ENCODE results near the gene DDR2.

DDR2 gene

GRCh38 chr1:162732094-162732493 is 99.8 kb downstream of the DDR2 start:
- DNase-seq (ENCODE audit: low read depth, low spot score) = no peak
- no peaks in the 10 kb centered on the region for H3K27me3 ChIP-seq (ENCODE audit: insufficient read depth, insufficient read length)
- no peaks in the 10 kb centered on the region for H3K4me1 ChIP-seq (ENCODE audit: insufficient read depth, insufficient read length)
- TF ChIP-seq SUZ12 (IDR thresholded peaks at IDR 0.05; ENCODE audit: extremely low read depth, insufficient read depth, insufficient read length) = no peak
- no peak for TF ChIP-seq ZNF274 (IDR thresholded peaks at IDR 0.05; ENCODE audit: low read depth, low read length)
- TF ChIP-seq YY1 (IDR thresholded peaks at IDR 0.05; ENCODE audit: insufficient read depth, insufficient read length) = no peak
- H3K9me3 ChIP-seq (ENCODE audit: insufficient read depth, low read length) = no peaks in the 10 kb centered on the region
- no peaks in the 10 kb centered on the region for H3K36me3 ChIP-seq (ENCODE audit: insufficient read depth, insufficient read length, low read length)
- no peak overlapping the region for H3K9ac ChIP-seq (ENCODE audit: insufficient read length, low read depth)
- no peak overlapping the region for H3K4me3 ChIP-seq (ENCODE audit: insufficient read length, low read depth)

- TF ChIP-seq ZNF274 (IDR thresholded peaks at IDR 0.05; ENCODE audit: low read depth, low read length) (no peak), YY1 (IDR thresholded peaks at IDR 0.05; ENCODE audit: insufficient read depth, insufficient read length) (no peak), SUZ12 (IDR thresholded peaks at IDR 0.05; ENCODE audit: extremely low read depth, insufficient read depth, insufficient read length) (no peak)
- H3K4me3 ChIP-seq (ENCODE audit: insufficient read length, low read depth) = no peak overlapping the region
- peak overlapping the region; percentile 24 for H3K9ac ChIP-seq (ENCODE audit: insufficient read length, low read depth)
- no peaks in the 10 kb centered on the region for H3K9me3 ChIP-seq (ENCODE audit: insufficient read depth, low read length)
- no peak for DNase-seq (ENCODE audit: low read depth, low spot score)
- no peaks in the 10 kb centered on the region for H3K36me3 ChIP-seq (ENCODE audit: insufficient read depth, insufficient read length, low read length)
- no peaks in the 10 kb centered on the region for H3K4me1 ChIP-seq (ENCODE audit: insufficient read depth, insufficient read length)
- no peaks in the 10 kb centered on the region for H3K27me3 ChIP-seq (ENCODE audit: insufficient read depth, insufficient read length)
These were observed 100.5 kb downstream of the DDR2 start for GRCh38 chr1:162732566-162733335.

GRCh38 chr1:162733336-162733590 is 101.0 kb downstream of the DDR2 start:
- no peak overlapping the region for H3K4me3 ChIP-seq (ENCODE audit: insufficient read length, low read depth)
- no peaks in the 10 kb centered on the region for H3K27me3 ChIP-seq (ENCODE audit: insufficient read depth, insufficient read length)
- H3K36me3 ChIP-seq (ENCODE audit: insufficient read depth, insufficient read length, low read length) = no peaks in the 10 kb centered on the region
- H3K4me1 ChIP-seq (ENCODE audit: insufficient read depth, insufficient read length) = no peaks in the 10 kb centered on the region
- no peak for TF ChIP-seq ZNF274 (IDR thresholded peaks at IDR 0.05; ENCODE audit: low read depth, low read length)
- TF ChIP-seq YY1 (IDR thresholded peaks at IDR 0.05; ENCODE audit: insufficient read depth, insufficient read length) = no peak
- no peak for TF ChIP-seq SUZ12 (IDR thresholded peaks at IDR 0.05; ENCODE audit: extremely low read depth, insufficient read depth, insufficient read length)
- no peaks in the 10 kb centered on the region for H3K9me3 ChIP-seq (ENCODE audit: insufficient read depth, low read length)
- H3K9ac ChIP-seq (ENCODE audit: insufficient read length, low read depth) = no peak overlapping the region
- DNase-seq (ENCODE audit: low read depth, low spot score) = no peak

- Histone ChIP-seq H3K4me3 (ENCODE audit: insufficient read length, low read depth) (no peak overlapping the region), H3K9me3 (ENCODE audit: insufficient read depth, low read length) (no peaks in the 10 kb centered on the region), H3K4me1 (ENCODE audit: insufficient read depth, insufficient read length) (no peaks in the 10 kb centered on the region), H3K9ac (ENCODE audit: insufficient read length, low read depth) (no peak overlapping the region), H3K36me3 (ENCODE audit: insufficient read depth, insufficient read length, low read length) (no peaks in the 10 kb centered on the region), H3K27me3 (ENCODE audit: insufficient read depth, insufficient read length) (no peaks in the 10 kb centered on the region)
- no peak for DNase-seq (ENCODE audit: low read depth, low spot score)
- no peak for TF ChIP-seq YY1 (IDR thresholded peaks at IDR 0.05; ENCODE audit: insufficient read depth, insufficient read length)
- no peak for TF ChIP-seq SUZ12 (IDR thresholded peaks at IDR 0.05; ENCODE audit: extremely low read depth, insufficient read depth, insufficient read length)
- no peak for TF ChIP-seq ZNF274 (IDR thresholded peaks at IDR 0.05; ENCODE audit: low read depth, low read length)
These were observed 101.8 kb downstream of the DDR2 start for GRCh38 chr1:162734047-162734446.

- H3K4me3 ChIP-seq (ENCODE audit: insufficient read length, low read depth) = no peak overlapping the region
- no peak for TF ChIP-seq ZNF274 (IDR thresholded peaks at IDR 0.05; ENCODE audit: low read depth, low read length)
- no peak for TF ChIP-seq SUZ12 (IDR thresholded peaks at IDR 0.05; ENCODE audit: extremely low read depth, insufficient read depth, insufficient read length)
- TF ChIP-seq YY1 (IDR thresholded peaks at IDR 0.05; ENCODE audit: insufficient read depth, insufficient read length) = no peak
- no peaks in the 10 kb centered on the region for H3K36me3 ChIP-seq (ENCODE audit: insufficient read depth, insufficient read length, low read length)
- no peaks in the 10 kb centered on the region for H3K4me1 ChIP-seq (ENCODE audit: insufficient read depth, insufficient read length)
- no peaks in the 10 kb centered on the region for H3K9me3 ChIP-seq (ENCODE audit: insufficient read depth, low read length)
- DNase-seq (ENCODE audit: low read depth, low spot score) = no peak
- no peak overlapping the region for H3K9ac ChIP-seq (ENCODE audit: insufficient read length, low read depth)
- no peaks in the 10 kb centered on the region for H3K27me3 ChIP-seq (ENCODE audit: insufficient read depth, insufficient read length)
These were observed 103.9 kb downstream of the DDR2 start for GRCh38 chr1:162736184-162736583.

- Histone ChIP-seq H3K9ac (ENCODE audit: insufficient read length, low read depth) (no peak overlapping the region), H3K4me3 (ENCODE audit: insufficient read length, low read depth) (no peak overlapping the region), H3K9me3 (ENCODE audit: insufficient read depth, low read length) (no peaks in the 10 kb centered on the region), H3K4me1 (ENCODE audit: insufficient read depth, insufficient read length) (no peaks in the 10 kb centered on the region), H3K27me3 (ENCODE audit: insufficient read depth, insufficient read length) (no peaks in the 10 kb centered on the region), H3K36me3 (ENCODE audit: insufficient read depth, insufficient read length, low read length) (no peaks in the 10 kb centered on the region)
- no peak for TF ChIP-seq YY1 (IDR thresholded peaks at IDR 0.05; ENCODE audit: insufficient read depth, insufficient read length)
- no peak for TF ChIP-seq ZNF274 (IDR thresholded peaks at IDR 0.05; ENCODE audit: low read depth, low read length)
- no peak for TF ChIP-seq SUZ12 (IDR thresholded peaks at IDR 0.05; ENCODE audit: extremely low read depth, insufficient read depth, insufficient read length)
- no peak for DNase-seq (ENCODE audit: low read depth, low spot score)
These were observed 104.4 kb downstream of the DDR2 start for GRCh38 chr1:162736633-162737067.

GRCh38 chr1:162740755-162741154 is 108.5 kb downstream of the DDR2 start:
- H3K4me3 ChIP-seq (ENCODE audit: insufficient read length, low read depth) = no peak overlapping the region
- H3K36me3 ChIP-seq (ENCODE audit: insufficient read depth, insufficient read length, low read length) = no peaks in the 10 kb centered on the region
- no peak overlapping the region for H3K9ac ChIP-seq (ENCODE audit: insufficient read length, low read depth)
- TF ChIP-seq YY1 (IDR thresholded peaks at IDR 0.05; ENCODE audit: insufficient read depth, insufficient read length) (no peak), ZNF274 (IDR thresholded peaks at IDR 0.05; ENCODE audit: low read depth, low read length) (no peak), SUZ12 (IDR thresholded peaks at IDR 0.05; ENCODE audit: extremely low read depth, insufficient read depth, insufficient read length) (no peak)
- no peaks in the 10 kb centered on the region for H3K4me1 ChIP-seq (ENCODE audit: insufficient read depth, insufficient read length)
- DNase-seq (ENCODE audit: low read depth, low spot score) = no peak
- H3K27me3 ChIP-seq (ENCODE audit: insufficient read depth, insufficient read length) = no peaks in the 10 kb centered on the region
- peaks cover 7% of the 10 kb centered on the region for H3K9me3 ChIP-seq (ENCODE audit: insufficient read depth, low read length)
